MG63 (cell line): ENCODE measurements around the gene LIX1. TPM values are rescaled to one million over a fixed set of nuclear protein-coding genes. Genes with fewer than 3 reads are reported as not detected.

Source experiments
- DNase-seq: peaks from one replicate; pipeline ENCODE4 v3.0.0-alpha.2; 2020
- H3K27me3 ChIP-seq: fragments of 250-450 bp; sonication (Bioruptor Pico); 2 replicates; pipeline ENCODE4 v1.5.1; 2020; ENCODE audit warnings: mild to moderate bottlenecking, moderate library complexity
- H3K36me3 ChIP-seq: fragments of 250-450 bp; sonication (Bioruptor Pico); 2 replicates; pipeline ENCODE4 v1.5.1; 2020; ENCODE audit warnings: mild to moderate bottlenecking, moderate library complexity
- H3K4me3 ChIP-seq: fragments of 250-450 bp; sonication (Bioruptor Pico); 2 replicates; pipeline ENCODE4 v1.5.1; 2020; ENCODE audit warnings: mild to moderate bottlenecking, moderate library complexity
- H3K9me3 ChIP-seq: fragments of 250-450 bp; sonication (Bioruptor Pico); 2 replicates; pipeline ENCODE4 v1.5.1; 2020; ENCODE audit warnings: mild to moderate bottlenecking, moderate library complexity
- total RNA-seq: library from RNA; depleted of rRNA; stranded (reverse); fragments of >200 nt; shearing (Covaris generic); gene quantifications from 2 replicates; pipeline ENCODE4 v1.2.3, GENCODE V29; 2014; ENCODE audit warnings: low replicate concordance

LIX1 gene
- total RNA-seq, 1 experiment from 2014 or later = not detected

GRCh38 chr5:97073420-97073819 is 69.0 kb downstream of the LIX1 start:
- Histone ChIP-seq H3K36me3 (no peaks in the 10 kb centered on the region), H3K4me3 (no peak overlapping the region), H3K27me3 (no peaks in the 10 kb centered on the region), H3K9me3 (no peaks in the 10 kb centered on the region)
- DNase-seq = no peak

- DNase-seq = peak; percentile 10
- H3K9me3 ChIP-seq = no peaks in the 10 kb centered on the region
- H3K27me3 ChIP-seq = no peaks in the 10 kb centered on the region
- no peaks in the 10 kb centered on the region for H3K36me3 ChIP-seq
- H3K4me3 ChIP-seq = no peak overlapping the region
Observed at GRCh38 chr5:97072696-97073095, 69.7 kb downstream of the LIX1 start.

GRCh38 chr5:97071993-97072392 is 70.4 kb downstream of the LIX1 start:
- H3K36me3 ChIP-seq = no peaks in the 10 kb centered on the region
- no peak for DNase-seq

GRCh38 chr5:97071101-97071500 is 71.3 kb downstream of the LIX1 start:
- Histone ChIP-seq H3K9me3 (no peaks in the 10 kb centered on the region), H3K27me3 (no peaks in the 10 kb centered on the region), H3K36me3 (no peaks in the 10 kb centered on the region), H3K4me3 (no peak overlapping the region)
- DNase-seq = peak; percentile 85

More at GRCh38 chr5:97071993-97072392, 70.4 kb downstream of the LIX1 start:
- Histone ChIP-seq H3K4me3 (no peak overlapping the region), H3K9me3 (no peaks in the 10 kb centered on the region), H3K27me3 (no peaks in the 10 kb centered on the region)

- H3K36me3 ChIP-seq = no peaks in the 10 kb centered on the region
- H3K27me3 ChIP-seq = no peaks in the 10 kb centered on the region
- DNase-seq = no peak
- no peak overlapping the region for H3K4me3 ChIP-seq
- no peaks in the 10 kb centered on the region for H3K9me3 ChIP-seq
Observed at GRCh38 chr5:97070234-97070633, 72.2 kb downstream of the LIX1 start.

- Histone ChIP-seq H3K36me3 (no peaks in the 10 kb centered on the region), H3K27me3 (no peaks in the 10 kb centered on the region), H3K4me3 (no peak overlapping the region), H3K9me3 (no peaks in the 10 kb centered on the region)
- DNase-seq = no peak
Observed at GRCh38 chr5:97067296-97067850, 75.0 kb downstream of the LIX1 start.

- no peaks in the 10 kb centered on the region for H3K27me3 ChIP-seq
- H3K36me3 ChIP-seq = no peaks in the 10 kb centered on the region
- DNase-seq = no peak
- H3K4me3 ChIP-seq = no peak overlapping the region
- no peaks in the 10 kb centered on the region for H3K9me3 ChIP-seq
Observed at GRCh38 chr5:97065475-97065874, 76.9 kb downstream of the LIX1 start.

- no peaks in the 10 kb centered on the region for H3K36me3 ChIP-seq
- H3K4me3 ChIP-seq = no peak overlapping the region
- DNase-seq = no peak
- H3K9me3 ChIP-seq = no peaks in the 10 kb centered on the region
- H3K27me3 ChIP-seq = peaks cover 1% of the 10 kb centered on the region; the same call in 1 of the 2 replicates
Observed at GRCh38 chr5:97063251-97063650, 79.2 kb downstream of the LIX1 start.

GRCh38 chr5:97062046-97062445 is 80.4 kb downstream of the LIX1 start:
- no peaks in the 10 kb centered on the region for H3K36me3 ChIP-seq
- no peaks in the 10 kb centered on the region for H3K9me3 ChIP-seq
- H3K27me3 ChIP-seq = peaks cover 11% of the 10 kb centered on the region
- H3K4me3 ChIP-seq = no peak overlapping the region
- no peak for DNase-seq

- Histone ChIP-seq H3K36me3 (no peaks in the 10 kb centered on the region), H3K9me3 (peaks cover 14% of the 10 kb centered on the region), H3K4me3 (no peak overlapping the region), H3K27me3 (peaks cover 31% of the 10 kb centered on the region)
- no peak for DNase-seq
Observed at GRCh38 chr5:97056263-97056662, 86.1 kb downstream of the LIX1 start.

GRCh38 chr5:97049175-97049574 is 93.2 kb downstream of the LIX1 start:
- Histone ChIP-seq H3K27me3 (peaks cover 25% of the 10 kb centered on the region), H3K9me3 (peaks cover 14% of the 10 kb centered on the region), H3K4me3 (no peak overlapping the region), H3K36me3 (no peaks in the 10 kb centered on the region)
- no peak for DNase-seq

GRCh38 chr5:97047076-97047475 is 95.3 kb downstream of the LIX1 start:
- Histone ChIP-seq H3K27me3 (peaks cover 11% of the 10 kb centered on the region; the same call in 1 of the 2 replicates), H3K9me3 (0 out of 2 replicates have a peak, but pooled peaks cover 2% of the 10 kb centered on the region), H3K36me3 (no peaks in the 10 kb centered on the region), H3K4me3 (no peak overlapping the region)
- no peak for DNase-seq

GRCh38 chr5:97046270-97046982 is 96.0 kb downstream of the LIX1 start:
- Histone ChIP-seq H3K27me3 (peaks cover 11% of the 10 kb centered on the region; the same call in 1 of the 2 replicates), H3K36me3 (no peaks in the 10 kb centered on the region), H3K4me3 (no peak overlapping the region), H3K9me3 (no peaks in the 10 kb centered on the region)
- DNase-seq = no peak

- H3K4me3 ChIP-seq = no peak overlapping the region
- no peaks in the 10 kb centered on the region for H3K36me3 ChIP-seq
- DNase-seq = peak; percentile 33
- peaks cover 10% of the 10 kb centered on the region; the same call in 1 of the 2 replicates for H3K27me3 ChIP-seq
- no peaks in the 10 kb centered on the region for H3K9me3 ChIP-seq
Observed at GRCh38 chr5:97044052-97044451, 98.4 kb downstream of the LIX1 start.

- no peak for DNase-seq
- H3K36me3 ChIP-seq = no peaks in the 10 kb centered on the region
- no peak overlapping the region for H3K4me3 ChIP-seq
- peaks cover 5% of the 10 kb centered on the region; the same call in 1 of the 2 replicates for H3K27me3 ChIP-seq
- no peaks in the 10 kb centered on the region for H3K9me3 ChIP-seq
Observed at GRCh38 chr5:97043511-97043910, 98.9 kb downstream of the LIX1 start.

GRCh38 chr5:97042996-97043395 is 99.4 kb downstream of the LIX1 start:
- no peak overlapping the region for H3K4me3 ChIP-seq
- H3K9me3 ChIP-seq = no peaks in the 10 kb centered on the region
- no peaks in the 10 kb centered on the region for H3K36me3 ChIP-seq
- H3K27me3 ChIP-seq = no peaks in the 10 kb centered on the region
- DNase-seq = no peak
